Neutrophil (primary cell): Measurements from ENCODE around the gene SLC6A11.

ENCODE experiments used
- H3K27ac ChIP-seq: fragments of 200-600 bp; sonication (generic); 2 replicates; pipeline ENCODE4 v1.5.1; 2016; ENCODE audit warnings: mild to moderate bottlenecking, moderate library complexity
- H3K27me3 ChIP-seq: fragments of 200-600 bp; sonication (generic); 2 replicates; pipeline ENCODE4 v1.6.0; 2016; ENCODE audit warnings: mild to moderate bottlenecking
- H3K36me3 ChIP-seq: fragments of 200-600 bp; sonication (generic); 2 replicates; pipeline ENCODE4 v1.5.1; 2017
- H3K4me1 ChIP-seq, 2 experiments: fragments of 200-600 bp in 1 of 2; sonication (generic) in 1 of 2; 1 replicate in 1 of 2; 2 replicates in 1 of 2; pipeline versions ENCODE4 v1.5.1 to v1.6.1; 2013 to 2016; ENCODE audit warnings: low read depth in 1 of 2, low read length in 1 of 2, mild to moderate bottlenecking in 1 of 2, moderate library complexity in 1 of 2; ENCODE audit not compliant: control insufficient read depth in 1 of 2, insufficient read depth in 1 of 2
- H3K4me3 ChIP-seq, 2 experiments: fragments of 200-600 bp in 1 of 2; sonication (generic) in 1 of 2; 1 replicate in 1 of 2; 2 replicates in 1 of 2; pipeline ENCODE4 v1.5.1; 2013 to 2016; ENCODE audit warnings: low read depth in 1 of 2, low read length in 1 of 2, mild to moderate bottlenecking in 1 of 2, moderate library complexity in 1 of 2
- H3K9me3 ChIP-seq: fragments of 200-600 bp; sonication (generic); 2 replicates; pipeline ENCODE4 v1.5.1; 2016
- CTCF ChIP-seq: fragments of 200-600 bp; sonication (generic); IDR thresholded peaks from 2 replicates; pipeline ENCODE4 v1.5.1; 2016; ENCODE audit warnings: antibody characterized with exemption

The SLC6A11 gene

GRCh38 chr3:10917176-10917575 is 101.1 kb downstream of the SLC6A11 start:
- no peak overlapping the region for H3K27ac ChIP-seq
- H3K27me3 ChIP-seq: peaks cover 23% of the 10 kb centered on the region
- no peak overlapping the region for H3K4me3 ChIP-seq
- no peaks in the 10 kb centered on the region for H3K36me3 ChIP-seq
- H3K9me3 ChIP-seq: no peaks in the 10 kb centered on the region
- no peak for TF ChIP-seq CTCF
- no peaks in the 10 kb centered on the region for H3K4me1 ChIP-seq

GRCh38 chr3:10918011-10918410 is 102.0 kb downstream of the SLC6A11 start:
- Histone ChIP-seq H3K4me3 (no peak overlapping the region), H3K36me3 (no peaks in the 10 kb centered on the region)
- TF ChIP-seq CTCF: no peak

GRCh38 chr3:10919636-10920035 is 103.6 kb downstream of the SLC6A11 start:
- Histone ChIP-seq H3K27me3 (peaks cover 40% of the 10 kb centered on the region), H3K36me3 (no peaks in the 10 kb centered on the region), H3K4me1 (no peaks in the 10 kb centered on the region), H3K4me3 (no peak overlapping the region), H3K27ac (no peak overlapping the region), H3K9me3 (no peaks in the 10 kb centered on the region)
- TF ChIP-seq CTCF: no peak

More at GRCh38 chr3:10918011-10918410, 102.0 kb downstream of the SLC6A11 start:
- Histone ChIP-seq H3K4me1 (no peaks in the 10 kb centered on the region), H3K27me3 (peaks cover 31% of the 10 kb centered on the region), H3K9me3 (no peaks in the 10 kb centered on the region), H3K27ac (no peak overlapping the region)

- Histone ChIP-seq H3K36me3 (no peaks in the 10 kb centered on the region), H3K27me3 (peaks cover 33% of the 10 kb centered on the region), H3K27ac (no peak overlapping the region), H3K9me3 (no peaks in the 10 kb centered on the region), H3K4me1 (no peaks in the 10 kb centered on the region), H3K4me3 (no peak overlapping the region)
- TF ChIP-seq CTCF: no peak
These were observed 109.6 kb downstream of the SLC6A11 start for GRCh38 chr3:10925436-10926255.

GRCh38 chr3:10926256-10926810 is 110.3 kb downstream of the SLC6A11 start:
- no peak overlapping the region for H3K27ac ChIP-seq
- H3K4me1 ChIP-seq: no peaks in the 10 kb centered on the region
- H3K36me3 ChIP-seq: no peaks in the 10 kb centered on the region
- no peaks in the 10 kb centered on the region for H3K9me3 ChIP-seq
- peaks cover 26% of the 10 kb centered on the region for H3K27me3 ChIP-seq
- H3K4me3 ChIP-seq: no peak overlapping the region
- TF ChIP-seq CTCF: no peak
